Measurements from ENCODE around the gene PDZD7. TPM values are rescaled to one million over a fixed set of nuclear protein-coding genes. Genes with fewer than 3 reads are reported as not detected.
"Not testable (repeated sequence)": the region's sequence is repeated elsewhere in the genome, so short reads cannot be mapped to it uniquely, and the experiment has no call there.

The PDZD7 gene
- total and polyA plus RNA-seq, 12 donors = 0.13 to 0.66 (median 0.22) TPM; not detected in 1

DNA sequence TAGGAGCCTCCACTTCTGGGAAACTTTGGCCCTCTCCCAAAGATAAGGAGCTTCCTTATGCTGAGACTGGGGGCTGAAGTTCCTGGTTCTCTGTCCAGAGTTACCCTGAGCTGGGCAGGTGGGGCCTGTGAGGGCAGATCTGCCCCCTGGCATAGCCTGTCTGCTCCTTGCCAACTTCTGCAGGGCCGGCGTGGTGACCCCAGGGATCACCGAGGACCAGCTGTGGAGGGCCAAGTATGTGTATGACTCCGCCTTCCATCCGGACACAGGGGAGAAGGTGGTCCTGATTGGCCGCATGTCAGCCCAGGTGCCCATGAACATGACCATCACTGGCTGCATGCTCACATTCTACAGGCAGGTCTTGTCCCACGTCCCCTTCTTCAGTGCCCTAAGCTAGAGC is 4.4 kb upstream of the PDZD7 start:
- Histone ChIP-seq H3K4me3 (no peak overlapping the region), H3K36me3 (peaks cover 0 to 59% (median 28%) of the 10 kb centered on the region in 9 donors), H3K9me3 (no peaks in the 10 kb centered on the region), H3K4me1 (peaks cover 10 to 30% (median 23%) of the 10 kb centered on the region in 9 donors), H3K27ac (no peak overlapping the region), H3K27me3 (no peaks in the 10 kb centered on the region)
- DNase-seq (no peak), ATAC-seq (no peak)
- intact Hi-C loops (cut with DNase I) = no loop called here
- 82 to 93% methylated on average over 7 of the region's 7 CpGs for WGBS, 2 donors
- TF ChIP-seq, protein P1, sequence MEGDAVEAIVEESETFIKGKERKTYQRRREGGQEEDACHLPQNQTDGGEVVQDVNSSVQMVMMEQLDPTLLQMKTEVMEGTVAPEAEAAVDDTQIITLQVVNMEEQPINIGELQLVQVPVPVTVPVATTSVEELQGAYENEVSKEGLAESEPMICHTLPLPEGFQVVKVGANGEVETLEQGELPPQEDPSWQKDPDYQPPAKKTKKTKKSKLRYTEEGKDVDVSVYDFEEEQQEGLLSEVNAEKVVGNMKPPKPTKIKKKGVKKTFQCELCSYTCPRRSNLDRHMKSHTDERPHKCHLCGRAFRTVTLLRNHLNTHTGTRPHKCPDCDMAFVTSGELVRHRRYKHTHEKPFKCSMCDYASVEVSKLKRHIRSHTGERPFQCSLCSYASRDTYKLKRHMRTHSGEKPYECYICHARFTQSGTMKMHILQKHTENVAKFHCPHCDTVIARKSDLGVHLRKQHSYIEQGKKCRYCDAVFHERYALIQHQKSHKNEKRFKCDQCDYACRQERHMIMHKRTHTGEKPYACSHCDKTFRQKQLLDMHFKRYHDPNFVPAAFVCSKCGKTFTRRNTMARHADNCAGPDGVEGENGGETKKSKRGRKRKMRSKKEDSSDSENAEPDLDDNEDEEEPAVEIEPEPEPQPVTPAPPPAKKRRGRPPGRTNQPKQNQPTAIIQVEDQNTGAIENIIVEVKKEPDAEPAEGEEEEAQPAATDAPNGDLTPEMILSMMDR (IDR thresholded peaks at IDR 0.05) = no peak

DNA sequence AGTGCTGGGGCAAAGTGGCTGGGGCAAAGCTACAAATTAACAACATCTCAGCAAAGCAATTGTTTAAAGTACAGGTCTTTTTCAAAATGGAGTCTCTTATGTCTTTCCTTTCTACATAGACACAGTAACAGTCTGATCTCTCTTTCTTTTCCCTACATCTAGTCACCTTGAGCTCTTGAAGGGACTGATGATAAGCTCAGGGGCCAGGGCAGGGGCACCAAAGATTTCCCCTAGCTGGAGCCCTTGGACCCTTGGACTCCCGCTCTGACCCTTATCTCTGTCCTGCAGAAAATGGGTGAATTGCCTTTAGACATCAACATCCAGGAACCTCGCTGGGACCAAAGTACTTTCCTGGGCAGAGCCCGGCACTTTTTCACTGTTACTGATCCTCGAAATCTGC is 3.5 kb upstream of the PDZD7 start:
- ATAC-seq, H3K4me3 ChIP-seq, H3K27ac ChIP-seq, H3K9me3 ChIP-seq, H3K27me3 ChIP-seq, DNase-seq: not testable (repeated sequence)
- intact Hi-C loops (cut with DNase I) = loop anchor here in 2 of 10 donors (5.0 kb wide), 2 partner anchors 37 to 47 kb away; partner anchors contain the start of genes LZTS2 (in 1 of the 2), MRPL43 (in 1 of the 2) and TWNK (in 1 of the 2)
- H3K36me3 ChIP-seq = peaks cover 0 to 50% (median 28%) of the 10 kb centered on the region in 9 donors
- 93 to 95% methylated on average over 4 of the region's 4 CpGs for WGBS, 2 donors
- H3K4me1 ChIP-seq = peaks cover 10 to 34% (median 26%) of the 10 kb centered on the region in 9 donors

DNA sequence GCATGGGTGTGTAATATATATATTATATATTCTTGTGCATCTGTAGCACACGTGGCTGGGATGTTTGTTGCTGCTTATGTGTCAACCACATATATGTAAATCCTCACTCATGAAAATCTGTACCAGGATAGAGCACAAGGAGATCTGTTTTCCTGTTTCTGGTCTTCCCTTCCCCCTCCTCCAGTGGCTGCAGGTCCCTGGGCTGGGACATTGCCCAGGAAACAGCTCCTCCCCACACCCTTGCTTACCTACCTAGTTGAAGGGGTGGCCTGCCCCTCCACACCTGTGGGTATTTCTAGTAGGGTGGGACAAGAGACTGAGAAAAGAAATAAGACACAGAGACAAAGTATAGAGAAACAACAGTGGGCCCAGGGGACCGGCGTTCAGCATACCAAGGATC is 2.3 kb upstream of the PDZD7 start:
- 75 to 83% methylated on average over 3 of the region's 3 CpGs for WGBS, 2 donors
- Histone ChIP-seq H3K4me1 (peaks cover 10 to 34% (median 26%) of the 10 kb centered on the region in 9 donors), H3K9me3 (no peaks in the 10 kb centered on the region), H3K27me3 (no peaks in the 10 kb centered on the region), H3K27ac (peak overlapping the region in 9 of 10 donors; percentile 93 to 99 (median 98)), H3K36me3 (peaks cover 0 to 39% (median 28%) of the 10 kb centered on the region in 9 donors), H3K4me3 (peak overlapping the region in 9 of 10 donors; percentile 70 to 83 (median 77))
- no peak for ATAC-seq
- no peak for DNase-seq
- intact Hi-C loops (cut with DNase I) = loop anchor here in 2 of 10 donors (5.0 kb wide), 2 partner anchors 36 to 46 kb away; partner anchors contain the start of genes LZTS2 (in 1 of the 2), MRPL43 (in 1 of the 2) and TWNK (in 1 of the 2)
- TF ChIP-seq, protein P1 (IDR thresholded peaks at IDR 0.05) = no peak

DNA sequence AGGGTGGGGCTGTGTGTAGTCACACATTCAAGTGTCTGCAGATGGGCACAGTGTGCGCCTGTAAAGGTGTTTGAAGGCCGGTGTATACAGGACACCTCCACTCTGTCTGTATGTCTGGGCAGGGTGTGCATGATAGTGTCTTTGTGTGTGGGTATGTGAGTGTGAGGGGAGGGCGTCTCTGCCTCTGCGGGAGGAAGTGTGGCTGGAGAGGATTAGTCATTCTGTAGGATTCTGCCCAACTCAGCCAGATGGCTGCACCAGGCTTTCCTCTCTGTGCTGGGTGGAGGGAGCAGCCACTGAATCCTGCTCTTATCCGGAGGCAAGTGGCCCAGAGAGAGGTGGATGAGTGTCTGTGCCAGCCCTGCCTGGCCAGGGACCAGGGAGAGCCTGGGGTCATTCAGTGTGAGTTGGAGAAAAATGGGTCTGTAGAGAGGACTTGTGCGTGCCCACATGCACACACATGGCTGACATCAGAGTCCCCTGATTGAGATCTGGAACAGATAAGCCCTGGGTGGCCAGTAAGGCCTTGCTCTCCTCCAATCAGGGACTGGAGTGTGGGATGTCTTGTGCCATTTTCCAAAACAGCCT is 1.8 kb upstream of the PDZD7 start:
- Histone ChIP-seq H3K36me3 (peaks cover 0 to 34% (median 28%) of the 10 kb centered on the region in 9 donors), H3K4me3 (peak overlapping the region; percentile 70 to 83 (median 77)), H3K27ac (peak overlapping the region; percentile 93 to 99 (median 98)), H3K4me1 (peaks cover 10 to 34% (median 26%) of the 10 kb centered on the region in 9 donors), H3K27me3 (no peaks in the 10 kb centered on the region), H3K9me3 (no peaks in the 10 kb centered on the region)
- intact Hi-C loops (cut with DNase I) = loop anchor here in 2 of 10 donors (5.0 kb wide), 2 partner anchors 35 to 45 kb away; partner anchors contain the start of genes LZTS2 (in 1 of the 2), MRPL43 (in 1 of the 2) and TWNK (in 1 of the 2)
- DNase-seq = peak; percentile 52 to 74
- TF ChIP-seq, protein P1 (IDR thresholded peaks at IDR 0.05) = no peak
- ATAC-seq = peak; percentile 37 to 77 (median 69)
- WGBS, 2 donors = 13 to 26% methylated on average over 6 of the region's 6 CpGs

Measured in heart right ventricle (tissue), 16 donors.